Peyer's patch (tissue), 4 donors: ENCODE data around the gene SLC35F4.

Experiments
- POLR2A ChIP-seq, 2 donors: fragments of 450-650 bp; IDR thresholded peaks; one replicate each; pipeline ENCODE4 v1.5.1; 2017; ENCODE audit warnings: antibody characterized with exemption in 2 of 2, mild to moderate bottlenecking in 2 of 2, moderate library complexity in 2 of 2
- TF ChIP-seq, protein P1 (sequence below), 6 experiments: fragments of 450-650 bp in 4 of 6; fragments of 200-600 bp in 2 of 6; sonication (generic) in 1 of 6; IDR thresholded peaks; one replicate each; pipeline ENCODE4 v1.5.1; 2017 to 2019; ENCODE audit warnings: antibody characterized with exemption in 6 of 6, mild to moderate bottlenecking in 3 of 6, moderate library complexity in 1 of 6

DNA sequence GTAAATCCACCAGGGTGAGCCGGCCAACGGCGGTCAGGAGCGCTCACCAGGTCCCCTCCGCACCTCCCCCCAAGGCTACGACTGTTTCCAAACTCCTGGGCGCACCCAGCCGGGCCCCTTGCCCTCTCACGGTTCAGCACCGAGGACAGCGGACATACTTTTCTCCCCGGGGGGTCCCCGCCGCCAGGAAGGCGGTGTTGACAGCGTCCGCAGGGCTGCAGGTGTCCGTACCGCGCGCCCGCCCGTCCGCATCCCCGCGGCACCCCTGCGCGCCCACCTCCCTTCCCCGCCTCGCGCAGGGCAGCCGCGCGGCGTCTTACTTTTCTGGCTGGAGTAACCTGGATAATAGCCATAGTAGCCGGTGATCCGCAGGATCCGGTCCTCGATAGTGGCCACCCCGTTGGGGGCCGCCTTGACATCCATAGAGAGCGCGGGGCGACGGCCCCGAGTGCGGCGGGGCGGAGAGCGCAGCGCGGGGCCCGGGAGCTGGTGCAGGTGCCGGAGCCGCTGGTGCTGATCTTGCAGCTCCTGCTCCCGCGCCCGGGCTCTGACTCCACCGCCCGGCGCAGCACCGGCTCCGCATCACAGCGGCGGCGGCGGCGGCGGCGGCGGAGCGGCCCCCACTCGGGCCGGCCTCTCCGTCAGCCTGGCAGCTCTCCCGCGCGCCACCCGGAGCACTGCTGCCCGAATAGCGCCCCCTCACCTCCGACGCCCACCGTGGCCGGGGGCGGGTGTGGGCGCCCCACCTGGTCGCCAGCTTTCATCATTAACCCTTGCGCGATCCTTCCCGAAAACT, at the start of gene SLC35F4:
- TF ChIP-seq, protein P1, sequence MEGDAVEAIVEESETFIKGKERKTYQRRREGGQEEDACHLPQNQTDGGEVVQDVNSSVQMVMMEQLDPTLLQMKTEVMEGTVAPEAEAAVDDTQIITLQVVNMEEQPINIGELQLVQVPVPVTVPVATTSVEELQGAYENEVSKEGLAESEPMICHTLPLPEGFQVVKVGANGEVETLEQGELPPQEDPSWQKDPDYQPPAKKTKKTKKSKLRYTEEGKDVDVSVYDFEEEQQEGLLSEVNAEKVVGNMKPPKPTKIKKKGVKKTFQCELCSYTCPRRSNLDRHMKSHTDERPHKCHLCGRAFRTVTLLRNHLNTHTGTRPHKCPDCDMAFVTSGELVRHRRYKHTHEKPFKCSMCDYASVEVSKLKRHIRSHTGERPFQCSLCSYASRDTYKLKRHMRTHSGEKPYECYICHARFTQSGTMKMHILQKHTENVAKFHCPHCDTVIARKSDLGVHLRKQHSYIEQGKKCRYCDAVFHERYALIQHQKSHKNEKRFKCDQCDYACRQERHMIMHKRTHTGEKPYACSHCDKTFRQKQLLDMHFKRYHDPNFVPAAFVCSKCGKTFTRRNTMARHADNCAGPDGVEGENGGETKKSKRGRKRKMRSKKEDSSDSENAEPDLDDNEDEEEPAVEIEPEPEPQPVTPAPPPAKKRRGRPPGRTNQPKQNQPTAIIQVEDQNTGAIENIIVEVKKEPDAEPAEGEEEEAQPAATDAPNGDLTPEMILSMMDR (IDR thresholded peaks at IDR 0.05), result no peak
- no peak for TF ChIP-seq POLR2A (IDR thresholded peaks at IDR 0.05)
